ENCODE data around the gene SPHK1.

The SPHK1 gene

GRCh38 chr17:76435751-76436150, 51.3 kb downstream of the SPHK1 start:
- no peak for DNase-seq
